Measurements from ENCODE around the gene ZC2HC1B.

DNA sequence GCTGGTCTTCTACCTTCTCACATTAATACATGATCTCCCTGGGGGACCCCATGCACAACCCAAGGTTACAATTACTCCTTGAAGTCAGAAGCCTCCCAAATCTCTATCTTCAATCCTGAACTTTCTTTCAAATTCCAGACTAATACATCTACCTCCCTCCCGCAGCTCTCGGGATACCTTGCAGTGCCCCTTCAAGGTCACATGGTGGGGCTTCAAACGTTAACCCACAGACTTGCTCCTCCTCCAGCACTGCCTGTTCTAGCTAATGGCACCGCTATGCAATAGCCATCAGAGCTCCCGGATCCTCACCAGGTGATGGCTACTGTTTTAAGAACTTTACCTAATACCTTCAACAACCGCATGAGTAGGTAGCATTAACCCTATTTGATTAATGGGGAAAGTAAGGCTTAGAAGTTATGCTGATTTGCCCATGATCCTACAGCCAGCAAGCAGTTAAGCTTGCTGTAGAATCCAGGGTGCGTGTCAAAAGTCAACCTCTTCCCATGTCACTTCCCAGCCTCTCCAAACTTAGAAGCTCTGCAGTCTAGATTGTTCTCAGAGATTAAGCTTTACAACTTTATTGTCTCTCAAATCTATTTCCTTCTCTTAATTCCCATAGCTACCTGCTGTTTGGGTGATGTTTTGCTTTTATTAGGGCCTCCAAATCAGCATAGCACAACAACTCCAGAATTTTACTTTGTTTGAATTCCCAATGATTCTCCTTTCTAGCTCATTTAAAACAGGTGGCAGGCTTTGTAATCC, 99.1 kb downstream of the ZC2HC1B start:
- no peak for TF ChIP-seq HOXA7 (CRISPR knock-in tag; IDR thresholded peaks at IDR 0.05; ENCODE audit: borderline replicate concordance)
- TF ChIP-seq, protein P1, sequence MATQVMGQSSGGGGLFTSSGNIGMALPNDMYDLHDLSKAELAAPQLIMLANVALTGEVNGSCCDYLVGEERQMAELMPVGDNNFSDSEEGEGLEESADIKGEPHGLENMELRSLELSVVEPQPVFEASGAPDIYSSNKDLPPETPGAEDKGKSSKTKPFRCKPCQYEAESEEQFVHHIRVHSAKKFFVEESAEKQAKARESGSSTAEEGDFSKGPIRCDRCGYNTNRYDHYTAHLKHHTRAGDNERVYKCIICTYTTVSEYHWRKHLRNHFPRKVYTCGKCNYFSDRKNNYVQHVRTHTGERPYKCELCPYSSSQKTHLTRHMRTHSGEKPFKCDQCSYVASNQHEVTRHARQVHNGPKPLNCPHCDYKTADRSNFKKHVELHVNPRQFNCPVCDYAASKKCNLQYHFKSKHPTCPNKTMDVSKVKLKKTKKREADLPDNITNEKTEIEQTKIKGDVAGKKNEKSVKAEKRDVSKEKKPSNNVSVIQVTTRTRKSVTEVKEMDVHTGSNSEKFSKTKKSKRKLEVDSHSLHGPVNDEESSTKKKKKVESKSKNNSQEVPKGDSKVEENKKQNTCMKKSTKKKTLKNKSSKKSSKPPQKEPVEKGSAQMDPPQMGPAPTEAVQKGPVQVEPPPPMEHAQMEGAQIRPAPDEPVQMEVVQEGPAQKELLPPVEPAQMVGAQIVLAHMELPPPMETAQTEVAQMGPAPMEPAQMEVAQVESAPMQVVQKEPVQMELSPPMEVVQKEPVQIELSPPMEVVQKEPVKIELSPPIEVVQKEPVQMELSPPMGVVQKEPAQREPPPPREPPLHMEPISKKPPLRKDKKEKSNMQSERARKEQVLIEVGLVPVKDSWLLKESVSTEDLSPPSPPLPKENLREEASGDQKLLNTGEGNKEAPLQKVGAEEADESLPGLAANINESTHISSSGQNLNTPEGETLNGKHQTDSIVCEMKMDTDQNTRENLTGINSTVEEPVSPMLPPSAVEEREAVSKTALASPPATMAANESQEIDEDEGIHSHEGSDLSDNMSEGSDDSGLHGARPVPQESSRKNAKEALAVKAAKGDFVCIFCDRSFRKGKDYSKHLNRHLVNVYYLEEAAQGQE (tag by site-specific recombination; IDR thresholded peaks at IDR 0.05), result no peak

Measured in HEK293 (cell line).